Activated CD8-positive, alpha-beta T cell treated with anti-CD3 and anti-CD28 coated beads, Interleukin-2, amount 10 ng/mL, durations not matched to agents 7 days and 5 days (primary cell): Measurements from ENCODE around the gene PPP1R7. TPM values are rescaled to one million over a fixed set of nuclear protein-coding genes. Genes with fewer than 3 reads are reported as not detected.

Source experiments
- ATAC-seq: fragments of 150-1000 bp; cut with Tn5 transposase; one replicate; pipeline ENCODE4 v1.10.0; 2021; ENCODE audit warnings: moderate library complexity
- CTCF ChIA-PET: fragments of 350-600 bp; sonication (Branson Sonifier 250); formaldehyde crosslinking; loops from one replicate; lab custom pipeline; 2021; ENCODE audit warnings: antibody characterized with exemption; lab: Charles Lee
- POLR2A ChIA-PET: fragments of 350-600 bp; sonication (Branson Sonifier 250); formaldehyde crosslinking; loops from one replicate; lab custom pipeline; 2021; ENCODE audit warnings: antibody characterized with exemption; lab: Charles Lee
- DNase-seq: peaks from one replicate; pipeline ENCODE4 v3.0.0-alpha.2; 2020
- H3K27ac Mint-ChIP-seq: one replicate; pipeline ENCODE4 v1.8.0; 2021; ENCODE audit warnings: mild to moderate bottlenecking, mixed read lengths
- H3K27me3 Mint-ChIP-seq: one replicate; pipeline ENCODE4 v1.8.0; 2021; ENCODE audit warnings: low read depth, mixed read lengths
- H3K36me3 Mint-ChIP-seq: one replicate; pipeline ENCODE4 v1.8.0; 2021; ENCODE audit warnings: low read depth, mixed read lengths
- H3K4me1 Mint-ChIP-seq: one replicate; pipeline ENCODE4 v1.8.0; 2021; ENCODE audit warnings: low read depth, mixed read lengths
- H3K4me3 Mint-ChIP-seq: one replicate; pipeline ENCODE4 v1.8.0; 2021; ENCODE audit warnings: mild to moderate bottlenecking, mixed read lengths
- H3K9me3 Mint-ChIP-seq: one replicate; pipeline ENCODE4 v1.8.0; 2022; ENCODE audit warnings: mixed read lengths; ENCODE audit not compliant: insufficient read depth
- total RNA-seq, 2 experiments: library from RNA; stranded (reverse); gene quantifications; one replicate each; pipeline ENCODE4 v1.2.3, GENCODE V29; 2021

PPP1R7 gene
- total RNA-seq, 2 experiments from 2014 or later, result 90.8 to 97.2 TPM

- Mint-ChIP-seq H3K27ac (no peak overlapping the region), H3K4me3 (no peak overlapping the region), H3K9me3 (no peaks in the 10 kb centered on the region), H3K27me3 (no peaks in the 10 kb centered on the region), H3K36me3 (peaks cover 28% of the 10 kb centered on the region), H3K4me1 (peaks cover 2% of the 10 kb centered on the region)
- no peak for ATAC-seq
- POLR2A ChIA-PET, result no interaction called here
- no peak for DNase-seq
- CTCF ChIA-PET, result no interaction called here
Observed at GRCh38 chr2:241122376-241123002, 27.8 kb upstream of the PPP1R7 start.

GRCh38 chr2:241123816-241124536 lies 26.3 kb upstream of the PPP1R7 start:
- ATAC-seq (no peak), DNase-seq (no peak)
- H3K36me3 Mint-ChIP-seq, result peaks cover 29% of the 10 kb centered on the region
- H3K4me1 Mint-ChIP-seq, result peaks cover 12% of the 10 kb centered on the region
- H3K27me3 Mint-ChIP-seq, result no peaks in the 10 kb centered on the region
- ChIA-PET CTCF (interaction anchor here (1.1 to 1.5 kb wide), 3 partner anchors 11 to 27 kb away, joined by 3 to 4 read pairs (median 4); partner anchors contain the start of gene PASK), POLR2A (interaction anchor here (0.9 to 1.4 kb wide), 3 partner anchors 13 to 24 kb away, joined by 3 to 4 read pairs (median 3); no protein-coding TSS in a partner anchor)
- no peak overlapping the region for H3K4me3 Mint-ChIP-seq
- H3K9me3 Mint-ChIP-seq, result no peaks in the 10 kb centered on the region
- H3K27ac Mint-ChIP-seq, result no peak overlapping the region

DNA sequence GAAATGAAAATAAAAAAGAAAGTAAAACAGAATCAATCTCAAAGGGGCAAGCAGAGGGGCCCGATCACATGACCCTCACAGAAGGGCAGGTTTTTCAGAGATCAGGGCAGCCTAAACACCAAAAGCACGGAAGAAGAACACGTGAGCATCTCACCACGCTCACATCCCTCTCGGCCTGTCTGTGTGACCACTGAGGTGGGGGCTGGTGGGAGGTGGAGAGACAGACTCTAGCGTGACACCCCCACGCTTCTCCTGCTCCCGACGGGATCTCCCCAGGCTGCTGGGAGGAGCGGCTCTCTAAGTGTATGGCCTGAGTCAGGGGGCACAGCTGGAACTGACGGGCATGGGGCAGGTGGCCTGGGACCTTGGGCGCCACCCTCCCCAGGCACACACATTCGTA lies 24.6 kb upstream of the PPP1R7 start:
- POLR2A ChIA-PET, result no interaction called here
- Mint-ChIP-seq H3K4me1 (peaks cover 14% of the 10 kb centered on the region), H3K9me3 (no peaks in the 10 kb centered on the region), H3K36me3 (peaks cover 29% of the 10 kb centered on the region), H3K27ac (no peak overlapping the region), H3K4me3 (no peak overlapping the region), H3K27me3 (no peaks in the 10 kb centered on the region)
- ATAC-seq, result no peak
- DNase-seq, result no peak
- CTCF ChIA-PET, result no interaction called here

- H3K4me1 Mint-ChIP-seq, result peaks cover 14% of the 10 kb centered on the region
- ChIA-PET CTCF (no interaction called here), POLR2A (no interaction called here)
- H3K9me3 Mint-ChIP-seq, result no peaks in the 10 kb centered on the region
- peaks cover 23% of the 10 kb centered on the region for H3K36me3 Mint-ChIP-seq
- ATAC-seq, result no peak
- H3K4me3 Mint-ChIP-seq, result no peak overlapping the region
- DNase-seq, result no peak
- H3K27me3 Mint-ChIP-seq, result no peaks in the 10 kb centered on the region
- no peak overlapping the region for H3K27ac Mint-ChIP-seq
Observed at GRCh38 chr2:241126201-241126611, 24.1 kb upstream of the PPP1R7 start.

- CTCF ChIA-PET, result interaction anchor here (0.7 kb wide), 1 partner anchor 10 kb away, joined by 3 read pairs; no protein-coding TSS in a partner anchor
- Mint-ChIP-seq H3K4me1 (peaks cover 14% of the 10 kb centered on the region), H3K9me3 (no peaks in the 10 kb centered on the region), H3K4me3 (no peak overlapping the region), H3K27ac (no peak overlapping the region), H3K36me3 (peaks cover 19% of the 10 kb centered on the region), H3K27me3 (no peaks in the 10 kb centered on the region)
- DNase-seq (no peak), ATAC-seq (no peak)
- POLR2A ChIA-PET, result interaction anchor here (1.2 kb wide), 1 partner anchor 23 kb away, joined by 3 read pairs; the partner anchor contains the start of gene PPP1R7
Observed at GRCh38 chr2:241126771-241127202, 23.5 kb upstream of the PPP1R7 start.

DNA sequence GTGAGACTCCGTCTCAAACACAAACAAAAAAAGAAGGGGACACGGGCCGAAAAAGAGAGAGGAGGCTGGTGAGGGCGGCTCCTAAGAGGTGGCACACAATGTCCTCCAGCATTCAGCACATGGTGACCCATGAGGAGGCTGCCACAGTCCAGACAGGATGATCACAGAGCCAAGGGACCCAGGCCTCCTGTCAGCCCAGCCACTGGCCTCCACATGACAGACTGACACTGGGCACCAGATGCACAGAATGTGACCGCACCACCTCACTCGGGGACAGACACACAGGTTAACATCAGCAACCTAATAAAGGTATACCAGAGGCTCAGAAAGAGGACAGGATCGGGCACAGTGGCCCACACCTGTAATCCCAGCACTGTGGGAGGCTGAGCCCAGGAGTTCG lies 22.0 kb upstream of the PPP1R7 start:
- H3K4me1 Mint-ChIP-seq, result peaks cover 14% of the 10 kb centered on the region
- H3K4me3 Mint-ChIP-seq, result no peak overlapping the region
- H3K27me3 Mint-ChIP-seq, result no peaks in the 10 kb centered on the region
- H3K9me3 Mint-ChIP-seq, result no peaks in the 10 kb centered on the region
- CTCF ChIA-PET, result no interaction called here
- POLR2A ChIA-PET, result interaction anchor here (1.2 to 1.6 kb wide), 2 partner anchors 18 to 22 kb away, joined by 3 to 5 read pairs; partner anchors contain the start of gene PPP1R7
- peaks cover 18% of the 10 kb centered on the region for H3K36me3 Mint-ChIP-seq
- H3K27ac Mint-ChIP-seq, result peak overlapping the region; percentile 69
- DNase-seq (no peak), ATAC-seq (no peak)

GRCh38 chr2:241129086-241129871 lies 21.0 kb upstream of the PPP1R7 start:
- CTCF ChIA-PET, result no interaction called here
- no peak for DNase-seq
- ATAC-seq, result no peak
- H3K36me3 Mint-ChIP-seq, result peaks cover 18% of the 10 kb centered on the region
- peaks cover 14% of the 10 kb centered on the region for H3K4me1 Mint-ChIP-seq
- H3K27ac Mint-ChIP-seq, result no peak overlapping the region
- POLR2A ChIA-PET, result interaction anchor here (1.6 kb wide), 1 partner anchor 19 kb away, joined by 5 read pairs; no protein-coding TSS in a partner anchor
- no peaks in the 10 kb centered on the region for H3K9me3 Mint-ChIP-seq
- no peaks in the 10 kb centered on the region for H3K27me3 Mint-ChIP-seq
- no peak overlapping the region for H3K4me3 Mint-ChIP-seq

DNA sequence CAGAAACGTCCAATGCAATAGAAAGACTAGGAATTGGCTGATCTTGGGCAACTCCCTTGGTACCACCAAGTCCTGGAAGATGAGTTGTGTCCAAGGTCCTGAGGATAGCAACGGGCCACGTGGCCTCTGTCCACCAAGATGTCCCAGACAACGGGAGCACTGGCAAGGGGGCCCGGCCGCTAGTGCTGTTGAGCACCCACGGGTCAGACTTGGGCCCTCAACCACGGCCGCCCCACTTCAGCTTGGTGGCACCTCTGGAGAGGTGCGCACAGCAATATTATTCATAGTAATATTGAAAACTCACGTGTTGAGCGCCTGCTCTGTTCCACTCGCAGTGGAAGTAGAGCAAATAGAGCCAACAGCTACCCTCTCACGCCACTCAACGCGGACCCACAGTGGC lies 20.0 kb upstream of the PPP1R7 start:
- H3K36me3 Mint-ChIP-seq, result peaks cover 18% of the 10 kb centered on the region
- DNase-seq, result no peak
- no peak for ATAC-seq
- peaks cover 14% of the 10 kb centered on the region for H3K4me1 Mint-ChIP-seq
- H3K4me3 Mint-ChIP-seq, result no peak overlapping the region
- no peaks in the 10 kb centered on the region for H3K9me3 Mint-ChIP-seq
- no peak overlapping the region for H3K27ac Mint-ChIP-seq
- ChIA-PET CTCF (interaction anchor here (0.6 kb wide), 1 partner anchor 27 kb away, joined by 4 read pairs; no protein-coding TSS in a partner anchor), POLR2A (no interaction called here)
- no peaks in the 10 kb centered on the region for H3K27me3 Mint-ChIP-seq

DNA sequence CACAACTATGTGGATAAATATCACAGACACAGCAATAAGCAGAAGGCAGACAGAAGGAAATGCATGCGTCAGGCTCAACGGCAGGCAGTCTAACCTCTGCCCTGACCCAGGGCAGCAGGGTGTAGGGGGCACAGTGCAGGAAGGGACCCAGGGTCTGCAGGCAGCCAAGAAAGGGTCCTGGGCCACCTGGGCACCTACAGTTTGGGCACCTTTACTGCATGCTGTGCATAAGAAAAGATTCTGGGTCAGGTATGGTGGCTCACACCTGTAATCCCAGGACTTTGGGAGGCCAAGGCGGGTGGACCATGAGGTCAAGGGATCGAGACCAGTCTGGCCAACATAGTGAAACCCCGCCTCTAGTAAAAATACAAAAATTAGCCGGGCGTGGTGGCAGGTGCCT lies 18.7 kb upstream of the PPP1R7 start:
- Mint-ChIP-seq H3K27ac (no peak overlapping the region), H3K9me3 (no peaks in the 10 kb centered on the region), H3K27me3 (no peaks in the 10 kb centered on the region), H3K36me3 (peaks cover 15% of the 10 kb centered on the region), H3K4me3 (no peak overlapping the region), H3K4me1 (peaks cover 14% of the 10 kb centered on the region)
- CTCF ChIA-PET, result interaction anchor here (0.8 kb wide), 1 partner anchor 19 kb away, joined by 3 read pairs; the partner anchor contains the start of gene PPP1R7
- DNase-seq, result no peak
- POLR2A ChIA-PET, result no interaction called here
- no peak for ATAC-seq

DNA sequence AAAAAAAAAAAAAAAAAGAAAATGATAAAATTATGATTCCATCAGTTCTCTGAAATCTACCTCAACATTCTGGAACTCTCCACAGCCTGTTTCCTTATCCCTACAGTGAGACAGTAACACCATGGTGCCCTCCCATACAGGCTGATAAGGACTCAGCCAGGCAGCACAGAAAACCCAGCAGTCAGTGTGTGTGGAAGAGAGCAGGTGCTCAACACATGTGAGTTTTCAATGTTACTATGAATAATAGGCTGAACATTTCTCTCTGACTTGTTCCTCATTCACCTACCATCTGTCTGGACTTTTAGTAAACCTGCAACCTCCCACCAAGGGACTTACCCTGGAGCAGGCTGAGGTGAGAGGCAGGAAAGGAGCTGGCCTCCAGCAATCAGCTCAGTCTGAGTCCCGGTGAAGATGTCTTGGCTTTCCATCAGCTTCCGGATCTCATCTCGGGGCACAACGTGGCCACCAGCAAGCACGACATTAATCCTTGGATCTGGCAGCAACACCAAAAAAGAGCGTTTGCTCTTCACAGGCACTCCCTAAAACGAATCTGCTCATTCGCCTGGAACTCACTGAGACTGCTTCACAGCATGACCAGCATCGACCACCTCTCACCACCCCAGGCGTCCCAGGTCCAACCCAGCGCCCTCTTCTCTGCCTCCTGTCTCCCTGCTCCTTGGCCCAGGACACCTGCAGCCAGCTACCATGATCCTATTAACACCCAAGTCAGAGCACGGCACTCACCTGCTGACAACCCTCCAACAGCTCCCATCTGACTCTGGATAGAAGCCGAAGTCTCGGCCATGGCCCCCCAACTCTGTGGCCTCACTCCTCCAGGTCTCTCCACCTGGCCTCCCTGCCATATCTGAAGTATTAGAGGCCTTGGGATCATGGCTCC lies 17.5 kb upstream of the PPP1R7 start:
- H3K36me3 Mint-ChIP-seq, result peaks cover 15% of the 10 kb centered on the region

DNA sequence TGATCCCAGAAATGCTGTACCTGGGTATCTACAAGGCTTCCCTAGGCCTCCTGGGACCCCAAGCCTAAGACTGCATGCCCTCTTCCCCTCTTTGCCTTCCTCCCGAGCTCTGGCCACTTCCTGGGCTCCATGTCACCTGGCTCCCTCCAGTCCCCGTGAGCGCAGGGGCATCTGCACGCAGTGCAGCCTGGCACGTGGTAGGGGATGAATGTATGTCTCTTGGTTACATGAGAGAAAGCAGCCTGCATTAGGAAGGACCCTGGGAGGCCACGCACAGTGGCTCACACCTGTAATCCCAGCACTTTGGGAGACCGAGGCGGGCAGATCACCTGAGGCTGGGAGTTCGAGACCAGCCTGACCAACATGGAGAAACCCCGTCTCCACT lies 16.8 kb upstream of the PPP1R7 start:
- peaks cover 15% of the 10 kb centered on the region for H3K36me3 Mint-ChIP-seq

More for the DNA sequence above, 17.5 kb upstream of the PPP1R7 start:
- H3K4me3 Mint-ChIP-seq, result no peak overlapping the region
- H3K4me1 Mint-ChIP-seq, result peaks cover 9% of the 10 kb centered on the region
- CTCF ChIA-PET, result no interaction called here
- H3K27me3 Mint-ChIP-seq, result no peaks in the 10 kb centered on the region
- no peaks in the 10 kb centered on the region for H3K9me3 Mint-ChIP-seq
- no peak overlapping the region for H3K27ac Mint-ChIP-seq
- POLR2A ChIA-PET, result interaction anchor here (0.6 kb wide), 2 partner anchors 11 to 19 kb away, joined by 3 read pairs; no protein-coding TSS in a partner anchor
- no peak for ATAC-seq
- no peak for DNase-seq

More for the DNA sequence above, 16.8 kb upstream of the PPP1R7 start:
- H3K27ac Mint-ChIP-seq, result no peak overlapping the region
- POLR2A ChIA-PET, result interaction anchor here (0.6 kb wide), 1 partner anchor 10 kb away, joined by 3 read pairs; no protein-coding TSS in a partner anchor
- CTCF ChIA-PET, result no interaction called here
- no peaks in the 10 kb centered on the region for H3K9me3 Mint-ChIP-seq
- H3K27me3 Mint-ChIP-seq, result no peaks in the 10 kb centered on the region
- no peak for ATAC-seq
- no peak for DNase-seq
- H3K4me3 Mint-ChIP-seq, result no peak overlapping the region
- peaks cover 4% of the 10 kb centered on the region for H3K4me1 Mint-ChIP-seq
